AG04450 (cell line): ENCODE data around the gene AP3D1. TPM values are rescaled to one million over a fixed set of nuclear protein-coding genes. Genes with fewer than 3 reads are reported as not detected.

Experiments
- CTCF ChIA-PET: fragments of 300-600, 350-600 bp; formaldehyde crosslinking; extraction: SDS; loops from one replicate; lab custom pipeline; 2022; ENCODE audit warnings: antibody characterized with exemption, inconsistent platforms; lab: Charles Lee
- POLR2A ChIA-PET: fragments of 350-600 bp; formaldehyde crosslinking; extraction: SDS; loops from one replicate; lab custom pipeline; 2021; ENCODE audit warnings: antibody characterized with exemption, inconsistent platforms; lab: Yijun Ruan, JAX
- DNase-seq: peaks from one replicate; pipeline ENCODE4 v3.0.0-alpha.2; 2011; ENCODE audit warnings: low read depth, low spot score
- H3K27ac ChIP-seq: one replicate; pipeline ENCODE4 v1.5.1; 2012; ENCODE audit warnings: low read depth, low read length, control low read depth
- H3K27me3 ChIP-seq: one replicate; pipeline ENCODE4 v1.6.0; 2012; ENCODE audit warnings: low read length; ENCODE audit not compliant: control insufficient read depth, insufficient read depth
- H3K4me3 ChIP-seq: 2 replicates; pipeline ENCODE4 v1.5.1; 2011; ENCODE audit warnings: mild to moderate bottlenecking, low read depth, low read length, control low read depth
- H3K9me3 ChIP-seq: 2 replicates; pipeline ENCODE4 v1.5.1; 2012; ENCODE audit warnings: low read length; ENCODE audit not compliant: control insufficient read depth, insufficient read depth
- polyA plus RNA-seq: library from polyadenylated mRNA; depleted of rRNA; stranded (reverse); fragments of >200 nt; gene quantifications from 2 replicates; pipeline ENCODE4 v1.2.3, GENCODE V29; 2011
- TF ChIP-seq, protein P1 (sequence below): IDR thresholded peaks from 2 replicates; pipeline ENCODE4 v1.5.1; 2011; ENCODE audit warnings: low read depth, low read length, control low read depth, inconsistent platforms

The AP3D1 gene
- polyA plus RNA-seq, 1 experiment = 68.2 TPM

DNA sequence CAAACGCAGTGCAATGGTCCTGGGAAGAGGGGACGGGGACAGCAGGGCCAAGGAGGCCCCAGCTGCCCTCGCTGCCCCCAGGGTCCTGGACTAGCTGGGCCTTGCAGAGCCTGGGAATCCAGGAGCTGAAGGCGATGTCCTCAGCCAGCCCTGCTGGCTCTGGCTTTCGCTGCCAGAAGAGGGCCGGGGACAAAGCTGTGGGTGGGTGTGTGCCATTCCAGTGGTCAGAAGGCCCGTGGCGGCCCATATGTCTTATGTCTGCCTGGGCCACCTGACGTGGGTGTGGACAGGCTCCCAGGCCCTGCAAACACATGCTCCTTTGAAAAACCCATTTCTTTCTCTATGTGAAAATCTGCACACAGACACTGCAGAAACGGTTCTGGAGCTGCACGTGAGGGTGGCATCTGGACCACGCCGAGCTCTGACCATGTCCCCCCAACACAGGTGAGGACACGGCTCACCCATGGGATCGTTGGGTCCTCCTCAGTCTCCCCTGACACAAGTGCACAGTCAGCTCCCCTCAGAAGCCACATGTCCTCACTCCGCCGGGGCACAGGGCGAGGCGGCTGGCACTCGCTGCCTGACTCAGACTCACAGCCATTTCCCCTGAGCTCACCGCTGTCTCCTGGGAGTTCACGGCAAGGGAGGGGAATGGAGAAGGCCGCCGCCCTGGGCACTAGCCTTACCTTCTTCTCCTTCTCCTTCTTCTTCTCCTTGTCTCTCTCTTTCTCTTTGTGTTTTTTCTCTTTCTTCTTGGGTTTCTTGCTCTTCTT is 37.7 kb downstream of the AP3D1 start:
- no peak for DNase-seq
- CTCF ChIA-PET = interaction anchor here (0.6 kb wide), 1 partner anchor 42 kb away, joined by 4 read pairs; no protein-coding TSS in a partner anchor
- H3K27ac ChIP-seq = no peak overlapping the region
- POLR2A ChIA-PET = interaction anchor here (1.3 kb wide), 1 partner anchor 10 kb away, joined by 4 read pairs; no protein-coding TSS in a partner anchor
- H3K27me3 ChIP-seq = no peaks in the 10 kb centered on the region
- no peaks in the 10 kb centered on the region; the same call in 1 of the 2 replicates for H3K9me3 ChIP-seq
- TF ChIP-seq, protein P1, sequence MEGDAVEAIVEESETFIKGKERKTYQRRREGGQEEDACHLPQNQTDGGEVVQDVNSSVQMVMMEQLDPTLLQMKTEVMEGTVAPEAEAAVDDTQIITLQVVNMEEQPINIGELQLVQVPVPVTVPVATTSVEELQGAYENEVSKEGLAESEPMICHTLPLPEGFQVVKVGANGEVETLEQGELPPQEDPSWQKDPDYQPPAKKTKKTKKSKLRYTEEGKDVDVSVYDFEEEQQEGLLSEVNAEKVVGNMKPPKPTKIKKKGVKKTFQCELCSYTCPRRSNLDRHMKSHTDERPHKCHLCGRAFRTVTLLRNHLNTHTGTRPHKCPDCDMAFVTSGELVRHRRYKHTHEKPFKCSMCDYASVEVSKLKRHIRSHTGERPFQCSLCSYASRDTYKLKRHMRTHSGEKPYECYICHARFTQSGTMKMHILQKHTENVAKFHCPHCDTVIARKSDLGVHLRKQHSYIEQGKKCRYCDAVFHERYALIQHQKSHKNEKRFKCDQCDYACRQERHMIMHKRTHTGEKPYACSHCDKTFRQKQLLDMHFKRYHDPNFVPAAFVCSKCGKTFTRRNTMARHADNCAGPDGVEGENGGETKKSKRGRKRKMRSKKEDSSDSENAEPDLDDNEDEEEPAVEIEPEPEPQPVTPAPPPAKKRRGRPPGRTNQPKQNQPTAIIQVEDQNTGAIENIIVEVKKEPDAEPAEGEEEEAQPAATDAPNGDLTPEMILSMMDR = no peak
- no peak overlapping the region for H3K4me3 ChIP-seq

DNA sequence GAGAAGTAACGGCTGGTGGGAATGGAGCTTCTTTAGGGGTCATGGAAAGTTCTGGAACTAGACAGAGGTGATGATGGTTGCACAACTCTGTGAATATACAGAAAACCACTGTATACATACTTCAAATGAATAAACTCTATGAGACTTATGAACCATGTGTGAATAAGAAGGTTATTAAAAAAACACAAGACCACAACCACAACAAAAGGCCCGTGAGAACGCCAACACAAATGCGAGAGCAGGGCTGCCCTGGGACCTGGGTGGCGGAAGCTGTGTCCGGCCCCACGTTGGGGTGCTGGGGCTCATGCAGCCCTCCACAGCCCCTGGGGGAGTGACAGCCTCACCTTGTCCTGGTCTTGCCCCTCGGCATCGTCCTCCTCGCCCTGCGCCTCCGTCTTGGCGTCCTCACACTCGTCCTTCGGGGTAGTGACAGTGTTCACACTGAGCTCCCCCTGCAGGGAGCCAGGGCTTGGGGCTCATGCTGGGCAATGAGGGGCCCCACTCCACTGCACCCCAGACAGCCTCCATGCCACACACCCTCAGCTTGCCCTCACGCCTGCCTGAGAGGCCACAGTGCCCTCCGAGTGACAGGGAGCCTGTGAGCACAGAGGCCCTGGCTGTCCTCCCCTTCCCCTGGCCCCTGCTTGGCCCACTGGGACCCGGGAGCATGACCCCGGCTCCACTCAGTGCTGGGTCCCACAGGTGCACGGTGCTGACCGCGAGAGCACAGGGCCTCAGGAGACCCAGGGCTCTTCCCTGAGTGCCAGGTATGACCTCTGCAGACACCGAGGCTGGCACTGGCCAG is 38.6 kb downstream of the AP3D1 start:
- Histone ChIP-seq H3K4me3 (no peak overlapping the region), H3K27me3 (no peaks in the 10 kb centered on the region), H3K27ac (no peak overlapping the region), H3K9me3 (peaks cover 3% of the 10 kb centered on the region; the same call in 1 of the 2 replicates)
- POLR2A ChIA-PET = interaction anchor here (1.3 kb wide), 1 partner anchor 11 kb away, joined by 4 read pairs; no protein-coding TSS in a partner anchor
- no peak for DNase-seq
- CTCF ChIA-PET = no interaction called here
- TF ChIP-seq, protein P1 = no peak

DNA sequence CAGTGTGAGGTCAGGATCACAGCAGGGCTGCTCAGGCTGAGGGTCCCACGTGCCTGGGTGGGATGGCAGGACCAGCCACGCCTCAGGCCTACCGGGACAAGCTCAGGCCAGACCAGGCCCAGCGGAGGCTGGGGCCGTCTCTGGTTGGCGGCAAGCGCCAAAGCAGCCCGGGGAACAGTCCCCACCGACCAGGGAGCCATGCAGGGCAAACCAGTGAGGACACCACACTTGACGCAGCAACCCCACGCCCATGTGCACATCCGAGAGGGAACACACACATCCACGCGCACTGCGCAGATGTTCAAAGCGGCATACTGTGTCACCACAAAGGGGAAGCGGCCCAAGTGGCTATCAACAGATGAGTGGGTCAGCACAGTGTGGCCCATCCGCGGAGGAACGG is 39.5 kb downstream of the AP3D1 start:
- Histone ChIP-seq H3K9me3 (peaks cover 3% of the 10 kb centered on the region; the same call in 1 of the 2 replicates), H3K27me3 (no peaks in the 10 kb centered on the region), H3K4me3 (no peak overlapping the region), H3K27ac (no peak overlapping the region)
- CTCF ChIA-PET = no interaction called here
- TF ChIP-seq, protein P1 = no peak
- DNase-seq = no peak
- POLR2A ChIA-PET = no interaction called here

DNA sequence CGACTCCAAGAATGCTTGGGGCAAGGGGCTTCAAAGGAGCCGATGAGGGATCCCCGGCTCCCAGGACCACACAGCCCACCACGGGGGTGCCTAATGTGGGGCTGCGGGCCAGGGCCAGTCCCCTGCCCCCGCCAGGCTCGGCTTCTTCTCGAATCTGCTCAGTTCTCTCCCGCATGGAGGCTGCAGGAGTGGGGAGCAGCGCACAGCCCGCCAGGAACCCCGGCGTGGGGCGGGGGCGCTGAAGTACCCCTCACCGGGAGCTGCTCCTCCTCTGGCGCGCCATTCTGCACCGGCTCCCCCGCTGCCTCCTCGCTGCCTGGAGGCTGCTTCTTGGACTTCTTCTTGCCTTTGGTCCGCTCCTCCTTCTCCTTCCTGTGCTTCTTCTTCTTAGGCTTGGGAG is 39.9 kb downstream of the AP3D1 start:
- POLR2A ChIA-PET = no interaction called here
- Histone ChIP-seq H3K27me3 (no peaks in the 10 kb centered on the region), H3K27ac (no peak overlapping the region), H3K9me3 (peaks cover 3% of the 10 kb centered on the region; the same call in 1 of the 2 replicates), H3K4me3 (no peak overlapping the region)
- DNase-seq = no peak
- CTCF ChIA-PET = no interaction called here
- TF ChIP-seq, protein P1 = no peak
